K562 (cell line): ENCODE data around the gene C17orf75. TPM values are rescaled to one million over a fixed set of nuclear protein-coding genes. Genes with fewer than 3 reads are reported as not detected.

Experiments used
- ARHGAP35 ChIP-seq: fragments of 450-650 bp; IDR thresholded peaks from 2 replicates; pipeline ENCODE4 v1.6.1; 2018; ENCODE audit not compliant: partially characterized antibody
- KLF10 ChIP-seq: fragments of 250-450 bp; sonication (Bioruptor Pico); IDR thresholded peaks from 2 replicates; pipeline ENCODE4 v1.6.1; 2021; ENCODE audit warnings: matching md5 sums
- MEF2A ChIP-seq: IDR thresholded peaks from 2 replicates; pipeline ENCODE4 v1.6.1; 2011; ENCODE audit warnings: low read depth, mild to moderate bottlenecking, low read length, moderate library complexity; ENCODE audit not compliant: control insufficient read depth
- PYGO2 ChIP-seq: fragments of 450-650 bp; IDR thresholded peaks from 2 replicates; pipeline ENCODE4 v1.6.1; 2016; ENCODE audit warnings: mild to moderate bottlenecking, missing genetic modification characterization, moderate library complexity, missing compliant biosample characterization
- RBM15 ChIP-seq: fragments of 200-400 bp; formaldehyde crosslinking; IDR thresholded peaks from 2 replicates; pipeline ENCODE4 v1.6.1; 2018; ENCODE audit warnings: mild to moderate bottlenecking, low read length, moderate library complexity; ENCODE audit not compliant: insufficient read depth
- SIN3B ChIP-seq: fragments of 450-650 bp; IDR thresholded peaks from 2 replicates; pipeline ENCODE4 v1.6.1; 2017; ENCODE audit warnings: low read depth, mild to moderate bottlenecking, moderate library complexity
- SMAD2 ChIP-seq: fragments of 150-350 bp; IDR thresholded peaks from 2 replicates; pipeline ENCODE4 v1.6.1; 2014; ENCODE audit warnings: low read depth, mild to moderate bottlenecking, low read length
- SMARCA4 ChIP-seq: fragments of 450-650 bp; IDR thresholded peaks from 2 replicates; pipeline ENCODE4 v1.6.1; 2016
- SUPT5H ChIP-seq: fragments of 450-650 bp; IDR thresholded peaks from 2 replicates; pipeline ENCODE4 v1.6.1; 2016
- THAP12 ChIP-seq: fragments of 250-450 bp; sonication (Bioruptor Pico); IDR thresholded peaks from 2 replicates; pipeline ENCODE4 v1.9.0; 2021; ENCODE audit warnings: mild to moderate bottlenecking, inconsistent platforms
- TRIM24 ChIP-seq, 2 experiments: fragments of 450-650 bp; IDR thresholded peaks; 2 replicates each; pipeline ENCODE4 v1.6.1; 2016
- ZSCAN29 ChIP-seq: fragments of 450-650 bp; IDR thresholded peaks from 2 replicates; pipeline ENCODE4 v1.6.1; 2017
- polyA plus RNA-seq, 8 experiments: library from polyadenylated mRNA; depleted of rRNA in 4 of 8; stranded (reverse) in 5 of 8; unstranded in 3 of 8; fragments of >200 nt; fragmentation: Nextera tagmentation in 2 of 8; fragmentation: Illumina TruSeq in 1 of 8; extraction: Ambion mirVana in 2 of 8; extraction: Trizol in 1 of 8; gene quantifications; 2 replicates each; pipeline versions ENCODE4 v1.2.1 to v1.2.3, GENCODE V29; 2011 to 2014; ENCODE audit warnings: inconsistent platforms in 1 of 8, missing spikeins in 1 of 8
- total RNA-seq, 7 experiments: library from RNA; depleted of rRNA in 6 of 7; stranded (reverse); fragments of >200 nt in 6 of 7; fragmentation: Illumina TruSeq in 2 of 7; extraction: Trizol in 2 of 7; gene quantifications; 2 replicates each; pipeline versions ENCODE4 v1.2.1 to v1.2.3, GENCODE V29; 2011 to 2021; ENCODE audit warnings: low replicate concordance in 1 of 7
- TF ChIP-seq, protein P1 (sequence below): fragments of 450-650 bp; formaldehyde crosslinking; IDR thresholded peaks from 2 replicates; pipeline ENCODE4 v1.4.0; 2020; ENCODE audit warnings: mild to moderate bottlenecking, moderate library complexity
- TF ChIP-seq, protein P2 (sequence below): fragments of 200-600 bp; sonication (generic); IDR thresholded peaks from one replicate; pipeline ENCODE4 v1.6.1; 2012; ENCODE audit warnings: mild to moderate bottlenecking, low read depth, low read length, inconsistent platforms

C17orf75 gene
- total and polyA plus RNA-seq, 9 of the 15 experiments (the other 6 are each of a cell fraction or from before 2014, with no cell fraction given) = 15.5 to 55.7 (median 18.5) TPM

GRCh38 chr17:32349854-32350665, 8.1 kb upstream of the C17orf75 start, which contains the start of gene ZNF207 (continued):
- TF ChIP-seq RBM15 (no peak), PYGO2 (no peak), SMARCA4 (0 out of 2 replicates have a peak, but pooled peaks have one; percentile 40), THAP12 (CRISPR knock-in tag) (peak; percentile 63), SIN3B (no peak), SMAD2 (no peak), SUPT5H (peak; percentile 99), ZSCAN29 (peak; percentile 52; the same call in 1 of the 2 replicates), MEF2A (no peak), TRIM24 (IDR thresholded peaks at IDR 0.05) (peak in 1 of 2 experiments; percentile 2; a peak in 1 of 4 replicates), ARHGAP35 (no peak), KLF10 (CRISPR knock-in tag) (no peak)
- TF ChIP-seq, protein P1, sequence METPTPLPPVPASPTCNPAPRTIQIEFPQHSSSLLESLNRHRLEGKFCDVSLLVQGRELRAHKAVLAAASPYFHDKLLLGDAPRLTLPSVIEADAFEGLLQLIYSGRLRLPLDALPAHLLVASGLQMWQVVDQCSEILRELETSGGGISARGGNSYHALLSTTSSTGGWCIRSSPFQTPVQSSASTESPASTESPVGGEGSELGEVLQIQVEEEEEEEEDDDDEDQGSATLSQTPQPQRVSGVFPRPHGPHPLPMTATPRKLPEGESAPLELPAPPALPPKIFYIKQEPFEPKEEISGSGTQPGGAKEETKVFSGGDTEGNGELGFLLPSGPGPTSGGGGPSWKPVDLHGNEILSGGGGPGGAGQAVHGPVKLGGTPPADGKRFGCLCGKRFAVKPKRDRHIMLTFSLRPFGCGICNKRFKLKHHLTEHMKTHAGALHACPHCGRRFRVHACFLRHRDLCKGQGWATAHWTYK (CRISPR knock-in tag) = no peak
- TF ChIP-seq, protein P2, sequence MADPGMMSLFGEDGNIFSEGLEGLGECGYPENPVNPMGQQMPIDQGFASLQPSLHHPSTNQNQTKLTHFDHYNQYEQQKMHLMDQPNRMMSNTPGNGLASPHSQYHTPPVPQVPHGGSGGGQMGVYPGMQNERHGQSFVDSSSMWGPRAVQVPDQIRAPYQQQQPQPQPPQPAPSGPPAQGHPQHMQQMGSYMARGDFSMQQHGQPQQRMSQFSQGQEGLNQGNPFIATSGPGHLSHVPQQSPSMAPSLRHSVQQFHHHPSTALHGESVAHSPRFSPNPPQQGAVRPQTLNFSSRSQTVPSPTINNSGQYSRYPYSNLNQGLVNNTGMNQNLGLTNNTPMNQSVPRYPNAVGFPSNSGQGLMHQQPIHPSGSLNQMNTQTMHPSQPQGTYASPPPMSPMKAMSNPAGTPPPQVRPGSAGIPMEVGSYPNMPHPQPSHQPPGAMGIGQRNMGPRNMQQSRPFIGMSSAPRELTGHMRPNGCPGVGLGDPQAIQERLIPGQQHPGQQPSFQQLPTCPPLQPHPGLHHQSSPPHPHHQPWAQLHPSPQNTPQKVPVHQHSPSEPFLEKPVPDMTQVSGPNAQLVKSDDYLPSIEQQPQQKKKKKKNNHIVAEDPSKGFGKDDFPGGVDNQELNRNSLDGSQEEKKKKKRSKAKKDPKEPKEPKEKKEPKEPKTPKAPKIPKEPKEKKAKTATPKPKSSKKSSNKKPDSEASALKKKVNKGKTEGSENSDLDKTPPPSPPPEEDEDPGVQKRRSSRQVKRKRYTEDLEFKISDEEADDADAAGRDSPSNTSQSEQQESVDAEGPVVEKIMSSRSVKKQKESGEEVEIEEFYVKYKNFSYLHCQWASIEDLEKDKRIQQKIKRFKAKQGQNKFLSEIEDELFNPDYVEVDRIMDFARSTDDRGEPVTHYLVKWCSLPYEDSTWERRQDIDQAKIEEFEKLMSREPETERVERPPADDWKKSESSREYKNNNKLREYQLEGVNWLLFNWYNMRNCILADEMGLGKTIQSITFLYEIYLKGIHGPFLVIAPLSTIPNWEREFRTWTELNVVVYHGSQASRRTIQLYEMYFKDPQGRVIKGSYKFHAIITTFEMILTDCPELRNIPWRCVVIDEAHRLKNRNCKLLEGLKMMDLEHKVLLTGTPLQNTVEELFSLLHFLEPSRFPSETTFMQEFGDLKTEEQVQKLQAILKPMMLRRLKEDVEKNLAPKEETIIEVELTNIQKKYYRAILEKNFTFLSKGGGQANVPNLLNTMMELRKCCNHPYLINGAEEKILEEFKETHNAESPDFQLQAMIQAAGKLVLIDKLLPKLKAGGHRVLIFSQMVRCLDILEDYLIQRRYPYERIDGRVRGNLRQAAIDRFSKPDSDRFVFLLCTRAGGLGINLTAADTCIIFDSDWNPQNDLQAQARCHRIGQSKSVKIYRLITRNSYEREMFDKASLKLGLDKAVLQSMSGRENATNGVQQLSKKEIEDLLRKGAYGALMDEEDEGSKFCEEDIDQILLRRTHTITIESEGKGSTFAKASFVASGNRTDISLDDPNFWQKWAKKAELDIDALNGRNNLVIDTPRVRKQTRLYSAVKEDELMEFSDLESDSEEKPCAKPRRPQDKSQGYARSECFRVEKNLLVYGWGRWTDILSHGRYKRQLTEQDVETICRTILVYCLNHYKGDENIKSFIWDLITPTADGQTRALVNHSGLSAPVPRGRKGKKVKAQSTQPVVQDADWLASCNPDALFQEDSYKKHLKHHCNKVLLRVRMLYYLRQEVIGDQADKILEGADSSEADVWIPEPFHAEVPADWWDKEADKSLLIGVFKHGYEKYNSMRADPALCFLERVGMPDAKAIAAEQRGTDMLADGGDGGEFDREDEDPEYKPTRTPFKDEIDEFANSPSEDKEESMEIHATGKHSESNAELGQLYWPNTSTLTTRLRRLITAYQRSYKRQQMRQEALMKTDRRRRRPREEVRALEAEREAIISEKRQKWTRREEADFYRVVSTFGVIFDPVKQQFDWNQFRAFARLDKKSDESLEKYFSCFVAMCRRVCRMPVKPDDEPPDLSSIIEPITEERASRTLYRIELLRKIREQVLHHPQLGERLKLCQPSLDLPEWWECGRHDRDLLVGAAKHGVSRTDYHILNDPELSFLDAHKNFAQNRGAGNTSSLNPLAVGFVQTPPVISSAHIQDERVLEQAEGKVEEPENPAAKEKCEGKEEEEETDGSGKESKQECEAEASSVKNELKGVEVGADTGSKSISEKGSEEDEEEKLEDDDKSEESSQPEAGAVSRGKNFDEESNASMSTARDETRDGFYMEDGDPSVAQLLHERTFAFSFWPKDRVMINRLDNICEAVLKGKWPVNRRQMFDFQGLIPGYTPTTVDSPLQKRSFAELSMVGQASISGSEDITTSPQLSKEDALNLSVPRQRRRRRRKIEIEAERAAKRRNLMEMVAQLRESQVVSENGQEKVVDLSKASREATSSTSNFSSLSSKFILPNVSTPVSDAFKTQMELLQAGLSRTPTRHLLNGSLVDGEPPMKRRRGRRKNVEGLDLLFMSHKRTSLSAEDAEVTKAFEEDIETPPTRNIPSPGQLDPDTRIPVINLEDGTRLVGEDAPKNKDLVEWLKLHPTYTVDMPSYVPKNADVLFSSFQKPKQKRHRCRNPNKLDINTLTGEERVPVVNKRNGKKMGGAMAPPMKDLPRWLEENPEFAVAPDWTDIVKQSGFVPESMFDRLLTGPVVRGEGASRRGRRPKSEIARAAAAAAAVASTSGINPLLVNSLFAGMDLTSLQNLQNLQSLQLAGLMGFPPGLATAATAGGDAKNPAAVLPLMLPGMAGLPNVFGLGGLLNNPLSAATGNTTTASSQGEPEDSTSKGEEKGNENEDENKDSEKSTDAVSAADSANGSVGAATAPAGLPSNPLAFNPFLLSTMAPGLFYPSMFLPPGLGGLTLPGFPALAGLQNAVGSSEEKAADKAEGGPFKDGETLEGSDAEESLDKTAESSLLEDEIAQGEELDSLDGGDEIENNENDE = no peak
